Effector memory CD8-positive, alpha-beta T cell (primary cell): ENCODE data around the gene ATAD3A.
A peak's percentile ranks its signal among the peaks of the same experiment; 100 is the strongest.

ENCODE experiments used
- ATAC-seq: fragments of 150-1000 bp; cut with Tn5 transposase; replicated peaks from 2 replicates; pipeline ENCODE4 v1.10.0; 2021; ENCODE audit warnings: mild to moderate bottlenecking, moderate library complexity
- DNase-seq, 3 experiments: peaks; one replicate each; pipeline ENCODE4 v3.0.0; 2021
- H3K27ac Mint-ChIP-seq, 2 donors: one replicate each; pipeline ENCODE4 v1.8.0; 2022; ENCODE audit warnings: mild to moderate bottlenecking in 2 of 2, mixed read lengths in 2 of 2, moderate library complexity in 2 of 2
- H3K27me3 Mint-ChIP-seq, 2 donors: one replicate each; pipeline ENCODE4 v1.8.0; 2022; ENCODE audit warnings: mixed read lengths in 2 of 2
- H3K36me3 Mint-ChIP-seq: one replicate; pipeline ENCODE4 v1.8.0; 2022; ENCODE audit warnings: mild to moderate bottlenecking, moderate library complexity, mixed read lengths; ENCODE audit not compliant: insufficient read depth
- H3K4me1 Mint-ChIP-seq, 2 donors: one replicate each; pipeline ENCODE4 v1.8.0; 2022; ENCODE audit warnings: low read depth in 2 of 2, mixed read lengths in 2 of 2
- H3K4me3 Mint-ChIP-seq, 2 donors: one replicate each; pipeline ENCODE4 v1.8.0; 2022; ENCODE audit warnings: mild to moderate bottlenecking in 2 of 2, mixed read lengths in 2 of 2, moderate library complexity in 2 of 2
- H3K9me3 Mint-ChIP-seq, 2 donors: one replicate each; pipeline ENCODE4 v1.8.0; 2022; ENCODE audit warnings: mixed read lengths in 2 of 2

ATAD3A gene

GRCh38 chr1:1541956-1542765 is 30.2 kb downstream of the ATAD3A start:
- no peak for ATAC-seq
- DNase-seq = no peak
- no peaks in the 10 kb centered on the region for H3K27me3 Mint-ChIP-seq
- H3K27ac Mint-ChIP-seq = no peak overlapping the region
- H3K36me3 Mint-ChIP-seq = peaks cover 13% of the 10 kb centered on the region
- H3K4me3 Mint-ChIP-seq = peak overlapping the region in 1 of 2 donors; percentile 33
- H3K4me1 Mint-ChIP-seq = peaks cover 0 to 7% of the 10 kb centered on the region in 2 donors
- no peaks in the 10 kb centered on the region for H3K9me3 Mint-ChIP-seq

GRCh38 chr1:1542766-1543705 is 31.1 kb downstream of the ATAD3A start:
- Mint-ChIP-seq H3K4me1 (peaks cover 5 to 8% of the 10 kb centered on the region in 2 donors), H3K27ac (no peak overlapping the region), H3K27me3 (no peaks in the 10 kb centered on the region), H3K36me3 (peaks cover 14% of the 10 kb centered on the region), H3K4me3 (no peak overlapping the region), H3K9me3 (no peaks in the 10 kb centered on the region)
- no peak for DNase-seq
- no peak for ATAC-seq

GRCh38 chr1:1543706-1544099 is 31.7 kb downstream of the ATAD3A start:
- Mint-ChIP-seq H3K4me1 (peaks cover 5 to 6% of the 10 kb centered on the region in 2 donors), H3K9me3 (no peaks in the 10 kb centered on the region), H3K27ac (no peak overlapping the region), H3K36me3 (peaks cover 14% of the 10 kb centered on the region), H3K4me3 (no peak overlapping the region), H3K27me3 (no peaks in the 10 kb centered on the region)
- DNase-seq (no peak), ATAC-seq (no peak)

- Mint-ChIP-seq H3K27me3 (no peaks in the 10 kb centered on the region), H3K27ac (peak overlapping the region in 1 of 2 donors; percentile 35), H3K9me3 (no peaks in the 10 kb centered on the region), H3K4me3 (no peak overlapping the region), H3K4me1 (peaks cover 4 to 5% of the 10 kb centered on the region in 2 donors), H3K36me3 (peaks cover 14% of the 10 kb centered on the region)
- no peak for DNase-seq
- ATAC-seq = no peak
Measured at GRCh38 chr1:1544544-1544943, 32.6 kb downstream of the ATAD3A start.

- H3K9me3 Mint-ChIP-seq = no peaks in the 10 kb centered on the region
- ATAC-seq = no peak
- peak overlapping the region in 1 of 2 donors; percentile 57 for H3K27ac Mint-ChIP-seq
- H3K36me3 Mint-ChIP-seq = peaks cover 14% of the 10 kb centered on the region
- DNase-seq = no peak
- no peak overlapping the region for H3K4me3 Mint-ChIP-seq
- no peaks in the 10 kb centered on the region for H3K27me3 Mint-ChIP-seq
- peaks cover 6 to 8% of the 10 kb centered on the region in 2 donors for H3K4me1 Mint-ChIP-seq
Measured at GRCh38 chr1:1545946-1546737, 34.2 kb downstream of the ATAD3A start.

GRCh38 chr1:1547011-1547410 is 35.0 kb downstream of the ATAD3A start:
- H3K27me3 Mint-ChIP-seq = no peaks in the 10 kb centered on the region
- no peak overlapping the region for H3K4me3 Mint-ChIP-seq
- ATAC-seq = no peak
- no peaks in the 10 kb centered on the region for H3K9me3 Mint-ChIP-seq
- peak overlapping the region in 1 of 2 donors; percentile 51 for H3K27ac Mint-ChIP-seq
- DNase-seq = no peak
- H3K36me3 Mint-ChIP-seq = peaks cover 14% of the 10 kb centered on the region
- H3K4me1 Mint-ChIP-seq = peaks cover 8 to 11% of the 10 kb centered on the region in 2 donors

GRCh38 chr1:1547476-1547875 is 35.5 kb downstream of the ATAD3A start:
- peaks cover 12% of the 10 kb centered on the region for H3K36me3 Mint-ChIP-seq
- no peak overlapping the region for H3K4me3 Mint-ChIP-seq
- no peaks in the 10 kb centered on the region for H3K27me3 Mint-ChIP-seq
- no peak for ATAC-seq
- DNase-seq = no peak
- no peaks in the 10 kb centered on the region for H3K9me3 Mint-ChIP-seq
- H3K27ac Mint-ChIP-seq = peak overlapping the region in 1 of 2 donors; percentile 51
- H3K4me1 Mint-ChIP-seq = peaks cover 8 to 14% of the 10 kb centered on the region in 2 donors

- H3K4me3 Mint-ChIP-seq = no peak overlapping the region
- H3K9me3 Mint-ChIP-seq = no peaks in the 10 kb centered on the region
- H3K4me1 Mint-ChIP-seq = peaks cover 8 to 14% of the 10 kb centered on the region in 2 donors
- DNase-seq (no peak), ATAC-seq (no peak)
- H3K27me3 Mint-ChIP-seq = no peaks in the 10 kb centered on the region
- H3K27ac Mint-ChIP-seq = no peak overlapping the region
- peaks cover 12% of the 10 kb centered on the region for H3K36me3 Mint-ChIP-seq
Measured at GRCh38 chr1:1548591-1548990, 36.6 kb downstream of the ATAD3A start.

GRCh38 chr1:1550087-1550486 is 38.1 kb downstream of the ATAD3A start:
- no peaks in the 10 kb centered on the region for H3K27me3 Mint-ChIP-seq
- no peak for ATAC-seq
- peaks cover 12% of the 10 kb centered on the region for H3K36me3 Mint-ChIP-seq
- peak overlapping the region in 1 of 2 donors; percentile 28 for H3K27ac Mint-ChIP-seq
- no peak for DNase-seq
- H3K4me1 Mint-ChIP-seq = peaks cover 9 to 20% of the 10 kb centered on the region in 2 donors
- H3K9me3 Mint-ChIP-seq = no peaks in the 10 kb centered on the region
- H3K4me3 Mint-ChIP-seq = no peak overlapping the region

GRCh38 chr1:1550591-1551432 is 38.9 kb downstream of the ATAD3A start:
- Mint-ChIP-seq H3K27me3 (no peaks in the 10 kb centered on the region), H3K4me3 (no peak overlapping the region), H3K27ac (peak overlapping the region in 1 of 2 donors; percentile 28), H3K9me3 (no peaks in the 10 kb centered on the region), H3K4me1 (peaks cover 11 to 20% of the 10 kb centered on the region in 2 donors), H3K36me3 (peaks cover 12% of the 10 kb centered on the region)
- no peak for ATAC-seq
- DNase-seq = no peak

GRCh38 chr1:1551524-1552262 is 39.7 kb downstream of the ATAD3A start:
- no peaks in the 10 kb centered on the region for H3K27me3 Mint-ChIP-seq
- H3K9me3 Mint-ChIP-seq = no peaks in the 10 kb centered on the region
- H3K27ac Mint-ChIP-seq = peak overlapping the region in 1 of 2 donors; percentile 41
- H3K4me3 Mint-ChIP-seq = no peak overlapping the region
- ATAC-seq (no peak), DNase-seq (no peak)
- H3K4me1 Mint-ChIP-seq = peaks cover 11 to 20% of the 10 kb centered on the region in 2 donors
- H3K36me3 Mint-ChIP-seq = peaks cover 9% of the 10 kb centered on the region

GRCh38 chr1:1552263-1552639 is 40.3 kb downstream of the ATAD3A start:
- peak overlapping the region in 1 of 2 donors; percentile 41 for H3K27ac Mint-ChIP-seq
- peaks cover 7% of the 10 kb centered on the region for H3K36me3 Mint-ChIP-seq
- no peaks in the 10 kb centered on the region for H3K9me3 Mint-ChIP-seq
- no peak overlapping the region for H3K4me3 Mint-ChIP-seq
- H3K4me1 Mint-ChIP-seq = peaks cover 10 to 19% of the 10 kb centered on the region in 2 donors
- no peak for ATAC-seq
- no peak for DNase-seq
- no peaks in the 10 kb centered on the region for H3K27me3 Mint-ChIP-seq
